Coronary artery (tissue), 2 donors: ENCODE results near the gene SEMA6A.
"Not testable (repeated sequence)": the region's sequence is repeated elsewhere in the genome, so short reads cannot be mapped to it uniquely, and the experiment has no call there.

ENCODE experiments used
- DNase-seq: peaks from one replicate; pipeline ENCODE4 v3.0.0-alpha.2; 2017; ENCODE audit warnings: low spot score
- H3K27ac ChIP-seq, 2 donors: fragments of 200-600 bp; sonication (generic); one replicate each; pipeline ENCODE4 v1.5.1; 2016 to 2019
- H3K4me3 ChIP-seq: fragments of 200-600 bp; sonication (generic); 2 replicates; pipeline ENCODE4 v1.5.1; 2016; ENCODE audit warnings: mild to moderate bottlenecking, moderate library complexity
- CTCF ChIP-seq: fragments of 200-600 bp; sonication (generic); IDR thresholded peaks from one replicate; pipeline ENCODE4 v1.5.1; 2019; ENCODE audit warnings: antibody characterized with exemption

The SEMA6A gene

GRCh38 chr5:116546743-116547124 is 27.9 kb downstream of the SEMA6A start:
- Histone ChIP-seq H3K27ac (no peak overlapping the region), H3K4me3 (no peak overlapping the region)
- DNase-seq, result no peak
- no peak for TF ChIP-seq CTCF

GRCh38 chr5:116546033-116546742 is 28.4 kb downstream of the SEMA6A start:
- DNase-seq, result no peak
- H3K27ac ChIP-seq, result no peak overlapping the region
- no peak for TF ChIP-seq CTCF
- no peak overlapping the region for H3K4me3 ChIP-seq

GRCh38 chr5:116545465-116545864 is 29.2 kb downstream of the SEMA6A start:
- H3K27ac ChIP-seq, H3K4me3 ChIP-seq: not testable (repeated sequence)

GRCh38 chr5:116544531-116545241 is 29.9 kb downstream of the SEMA6A start:
- DNase-seq, result no peak
- no peak overlapping the region for H3K4me3 ChIP-seq
- H3K27ac ChIP-seq, result no peak overlapping the region
- no peak for TF ChIP-seq CTCF

More at GRCh38 chr5:116545465-116545864, 29.2 kb downstream of the SEMA6A start:
- DNase-seq, result not testable (repeated sequence)

GRCh38 chr5:116543501-116543900 is 31.1 kb downstream of the SEMA6A start:
- no peak for TF ChIP-seq CTCF
- no peak overlapping the region for H3K27ac ChIP-seq
- no peak overlapping the region for H3K4me3 ChIP-seq
- DNase-seq, result no peak

- Histone ChIP-seq H3K4me3 (no peak overlapping the region), H3K27ac (no peak overlapping the region)
- TF ChIP-seq CTCF, result no peak
- DNase-seq, result no peak
These were observed 32.0 kb downstream of the SEMA6A start for GRCh38 chr5:116542619-116543018.

- no peak for TF ChIP-seq CTCF
- Histone ChIP-seq H3K4me3 (no peak overlapping the region), H3K27ac (no peak overlapping the region)
- DNase-seq, result no peak
These were observed 35.4 kb downstream of the SEMA6A start for GRCh38 chr5:116539222-116539621.
